OCI-LY7 (cell line): Measurements from ENCODE around the gene MACROD2.

ENCODE experiments used
- CTCF ChIP-seq: fragments of 200-600 bp; sonication (generic); conservative IDR thresholded peaks from 2 replicates; pipeline ENCODE4 v1.5.1; 2014; ENCODE audit warnings: mild to moderate bottlenecking, antibody characterized with exemption, low read length, moderate library complexity, mixed read lengths
- EZH2phosphoT487 ChIP-seq: fragments of 200-600 bp; sonication (generic); IDR thresholded peaks from 2 replicates; pipeline ENCODE4 v1.6.1; 2018; ENCODE audit warnings: low read depth, borderline replicate concordance, mild to moderate bottlenecking, mixed run types, antibody characterized with exemption, low read length, moderate library complexity, mixed read lengths

GRCh38 chr20:16027686-16028085, 2032.4 kb downstream of the MACROD2 start:
- TF ChIP-seq CTCF (no peak), EZH2phosphoT487 (no peak)
